Amniotic stem cell (primary cell): Measurements from ENCODE around the gene SDHAF3.

Experiments used
- DNase-seq: peaks from one replicate; lab custom pipeline; 2025; lab: John Stamatoyannopoulos, UW

SDHAF3 gene

DNA sequence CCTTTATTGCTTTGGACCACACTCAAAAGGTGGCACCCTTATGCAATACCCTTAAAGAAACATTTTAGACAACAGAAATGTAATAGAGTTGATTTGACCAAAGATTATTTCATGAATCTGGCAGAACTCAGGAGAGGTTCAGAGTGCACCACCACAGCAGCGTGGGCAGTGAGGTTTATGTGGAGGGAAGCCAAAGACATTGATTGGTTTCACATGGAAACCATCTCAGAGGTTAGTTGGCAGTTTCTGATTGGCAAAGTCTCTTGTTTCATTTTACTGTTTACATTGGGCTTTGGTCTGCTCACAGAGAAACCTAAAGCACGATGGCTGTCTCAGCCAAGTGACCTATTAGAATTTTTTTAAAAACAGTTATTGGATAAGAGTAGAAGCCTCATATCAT lies 101.3 kb downstream of the SDHAF3 start:
- DNase-seq = no peak

DNA sequence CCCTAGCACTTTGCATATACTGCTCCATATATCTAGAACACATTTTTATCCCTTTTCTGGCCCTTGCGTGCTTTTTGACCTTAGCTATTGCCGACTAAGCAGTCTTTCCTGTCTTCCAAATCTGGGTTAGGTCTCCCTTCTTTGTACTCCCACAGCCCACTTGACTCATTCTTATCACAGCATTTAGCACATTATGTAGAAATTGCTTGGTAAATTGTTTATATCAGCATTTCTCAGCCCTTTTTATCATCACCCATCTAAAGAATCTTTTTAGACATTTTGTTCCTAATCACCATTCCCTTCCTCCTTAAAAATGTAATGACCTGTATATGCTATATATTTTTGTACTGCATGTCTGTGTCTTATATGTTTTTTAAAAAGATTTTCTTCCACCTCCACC lies 101.7 kb downstream of the SDHAF3 start:
- no peak for DNase-seq

DNA sequence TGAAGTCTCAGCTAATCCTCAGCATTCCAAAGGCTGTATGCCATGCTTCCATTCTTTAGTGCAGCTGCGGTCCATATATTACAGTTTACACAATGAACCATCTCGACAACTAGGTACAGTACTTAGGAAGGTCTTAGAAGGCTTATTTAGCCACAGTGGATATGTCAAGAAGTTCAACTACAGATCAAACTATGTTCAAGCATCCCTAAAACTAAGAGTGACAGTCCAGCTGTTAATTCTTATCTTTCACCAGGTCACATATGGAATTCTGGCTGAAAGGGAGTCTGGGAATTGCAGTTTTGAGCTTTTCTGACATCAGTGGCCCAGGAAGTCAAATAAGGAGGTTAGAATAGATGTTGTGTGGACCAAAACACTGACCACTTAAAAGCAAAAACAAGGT lies 106.8 kb downstream of the SDHAF3 start:
- no peak for DNase-seq

DNA sequence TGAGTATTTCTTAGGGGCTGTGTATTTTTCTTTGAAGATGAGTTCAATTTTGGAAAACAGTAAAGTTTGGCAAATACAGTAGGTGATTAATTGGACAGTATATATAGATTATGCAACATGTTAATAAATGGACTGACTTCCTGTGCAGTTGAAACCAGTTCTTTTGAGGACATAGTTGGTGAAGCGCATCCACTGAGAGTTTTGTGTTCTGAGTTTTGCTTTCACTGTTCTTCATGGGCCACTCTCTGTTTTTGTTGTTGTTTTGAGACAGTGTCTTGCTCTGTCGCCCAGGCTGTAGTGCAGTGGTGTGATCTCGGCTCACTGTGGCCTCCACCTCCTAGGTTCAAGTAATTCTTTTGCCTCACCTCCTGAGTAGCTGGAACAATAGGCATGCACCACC lies 109.0 kb downstream of the SDHAF3 start:
- DNase-seq = no peak
